ENCODE measurements around the gene C20orf141.

DNA sequence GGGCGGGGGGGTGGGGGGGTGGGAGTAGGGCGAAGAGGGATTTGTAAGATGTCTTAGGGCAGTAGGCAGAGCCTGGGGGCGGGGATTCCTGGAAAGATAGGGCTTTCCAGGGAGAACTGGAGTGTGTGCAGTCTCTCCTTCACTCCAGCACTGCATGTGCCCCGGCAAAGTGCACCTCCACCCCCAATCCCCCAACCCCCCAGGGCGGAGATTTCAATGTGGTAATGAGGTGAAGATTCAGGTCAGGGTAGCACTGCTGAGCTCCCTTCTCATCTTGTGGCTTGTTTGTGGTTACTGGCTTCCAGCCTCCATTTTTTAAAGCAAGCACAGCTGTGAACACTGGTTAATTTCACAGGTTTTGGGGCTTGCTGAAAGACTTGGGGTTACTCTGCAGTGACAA is 7.3 kb downstream of the C20orf141 start:
- TF ChIP-seq, protein P1, sequence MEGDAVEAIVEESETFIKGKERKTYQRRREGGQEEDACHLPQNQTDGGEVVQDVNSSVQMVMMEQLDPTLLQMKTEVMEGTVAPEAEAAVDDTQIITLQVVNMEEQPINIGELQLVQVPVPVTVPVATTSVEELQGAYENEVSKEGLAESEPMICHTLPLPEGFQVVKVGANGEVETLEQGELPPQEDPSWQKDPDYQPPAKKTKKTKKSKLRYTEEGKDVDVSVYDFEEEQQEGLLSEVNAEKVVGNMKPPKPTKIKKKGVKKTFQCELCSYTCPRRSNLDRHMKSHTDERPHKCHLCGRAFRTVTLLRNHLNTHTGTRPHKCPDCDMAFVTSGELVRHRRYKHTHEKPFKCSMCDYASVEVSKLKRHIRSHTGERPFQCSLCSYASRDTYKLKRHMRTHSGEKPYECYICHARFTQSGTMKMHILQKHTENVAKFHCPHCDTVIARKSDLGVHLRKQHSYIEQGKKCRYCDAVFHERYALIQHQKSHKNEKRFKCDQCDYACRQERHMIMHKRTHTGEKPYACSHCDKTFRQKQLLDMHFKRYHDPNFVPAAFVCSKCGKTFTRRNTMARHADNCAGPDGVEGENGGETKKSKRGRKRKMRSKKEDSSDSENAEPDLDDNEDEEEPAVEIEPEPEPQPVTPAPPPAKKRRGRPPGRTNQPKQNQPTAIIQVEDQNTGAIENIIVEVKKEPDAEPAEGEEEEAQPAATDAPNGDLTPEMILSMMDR (IDR thresholded peaks at IDR 0.05; ENCODE audit: insufficient read depth, low read length, poor library complexity, severe bottlenecking) = no peak
- no peak for TF ChIP-seq EZH2phosphoT487 (conservative IDR thresholded peaks at IDR 0.05; ENCODE audit: low read length)
